B cell (primary cell): ENCODE measurements around the gene RRP1. TPM values are rescaled to one million over a fixed set of nuclear protein-coding genes. Genes with fewer than 3 reads are reported as not detected.

Experiments
- ATAC-seq: fragments of 200-7000 bp; cut with Tn5 transposase; one replicate; pipeline ENCODE4 v1.10.0; 2021; ENCODE audit warnings: low read depth, mild to moderate bottlenecking, moderate number of reproducible peaks, moderate library complexity
- CTCF ChIA-PET: fragments of 350-600 bp; sonication (Branson Sonifier 250); formaldehyde crosslinking; loops from one replicate; lab custom pipeline; 2021; ENCODE audit warnings: antibody characterized with exemption, inconsistent platforms; lab: Charles Lee
- POLR2A ChIA-PET: fragments of 350-600 bp; sonication (Branson Sonifier 250); formaldehyde crosslinking; loops from one replicate; lab custom pipeline; 2021; ENCODE audit warnings: antibody characterized with exemption; lab: Charles Lee
- DNase-seq: peaks from one replicate; pipeline ENCODE4 v3.0.0; 2013
- H2AFZ ChIP-seq: 2 replicates; pipeline ENCODE4 v1.6.1; 2012; ENCODE audit warnings: mild to moderate bottlenecking, low read depth, low read length; ENCODE audit not compliant: insufficient read depth, poor library complexity, severe bottlenecking
- H3K27ac ChIP-seq, 2 donors: 1 replicate in 1 of 2; 2 replicates in 1 of 2; pipeline ENCODE4 v1.5.1; 2012 to 2013; ENCODE audit warnings: low read length in 2 of 2, mild to moderate bottlenecking in 2 of 2, moderate library complexity in 1 of 2
- H3K27me3 ChIP-seq, 4 experiments: fragments of 200-600 bp in 1 of 4; sonication (generic) in 1 of 4; replicated peaks in 1 of 4; 1 replicate in 2 of 4; 2 replicates in 2 of 4; pipeline versions ENCODE4 v1.6.1 to v1.7.0; 2013 to 2016; ENCODE audit warnings: low read length in 3 of 4, mild to moderate bottlenecking in 2 of 4, mixed read lengths in 1 of 4, moderate library complexity in 1 of 4; ENCODE audit not compliant: insufficient read depth in 4 of 4, control insufficient read depth in 3 of 4; ENCODE audit errors: control extremely low read depth in 1 of 4
- H3K36me3 ChIP-seq, 2 experiments: replicated peaks in 1 of 2; 1 replicate in 1 of 2; 2 replicates in 1 of 2; pipeline versions ENCODE4 v1.6.1 to v1.7.1; 2013; ENCODE audit warnings: low read length in 1 of 2; ENCODE audit not compliant: insufficient read depth in 2 of 2, control insufficient read depth in 1 of 2; ENCODE audit errors: control extremely low read depth in 1 of 2, extremely low read depth in 1 of 2
- H3K4me1 ChIP-seq, 2 donors: fragments of 200-600 bp in 1 of 2; sonication (generic) in 1 of 2; 1 replicate in 1 of 2; 2 replicates in 1 of 2; pipeline versions ENCODE4 v1.5.1 to v1.6.1; 2013 to 2017; ENCODE audit warnings: low read length in 2 of 2; ENCODE audit not compliant: control insufficient read depth in 2 of 2, insufficient read depth in 2 of 2
- H3K4me2 ChIP-seq: replicated peaks from 2 replicates; pipeline ENCODE3; 2012; ENCODE audit warnings: mild to moderate bottlenecking, low read depth, low read length; ENCODE audit not compliant: poor library complexity, severe bottlenecking
- H3K4me3 ChIP-seq, 5 experiments: fragments of 200-600 bp in 1 of 5; sonication (generic) in 1 of 5; 1 replicate in 3 of 5; 2 replicates in 2 of 5; pipeline versions ENCODE4 v1.5.1 to v1.7.0; 2011 to 2016; ENCODE audit warnings: low read length in 4 of 5, mild to moderate bottlenecking in 4 of 5, low read depth in 2 of 5, control low read depth in 1 of 5, moderate library complexity in 1 of 5; ENCODE audit not compliant: insufficient read depth in 1 of 5; ENCODE audit errors: control extremely low read depth in 1 of 5, extremely low read depth in 1 of 5
- H3K79me2 ChIP-seq: fragments of 200-600 bp; sonication (generic); one replicate; pipeline ENCODE4 v1.6.0; 2016; ENCODE audit warnings: low read length; ENCODE audit not compliant: control insufficient read depth, insufficient read depth
- H3K9ac ChIP-seq: fragments of 200-600 bp; sonication (generic); 2 replicates; pipeline ENCODE4 v1.6.1; 2017; ENCODE audit warnings: mild to moderate bottlenecking, low read length, moderate library complexity
- H3K9me3 ChIP-seq, 3 donors: one replicate each; pipeline versions ENCODE4 v1.6.1 to v1.7.1; 2013; ENCODE audit warnings: low read length in 2 of 3; ENCODE audit not compliant: control insufficient read depth in 2 of 3, insufficient read depth in 1 of 3; ENCODE audit errors: control extremely low read depth in 1 of 3
- H4K20me1 ChIP-seq: 2 replicates; pipeline ENCODE4 v1.6.0; 2012; ENCODE audit warnings: mild to moderate bottlenecking, low read length; ENCODE audit not compliant: insufficient read depth, control insufficient read depth, poor library complexity, severe bottlenecking
- H3K27ac Mint-ChIP-seq: one replicate; pipeline ENCODE4 v1.8.0; 2021; ENCODE audit warnings: mixed read lengths
- H3K27me3 Mint-ChIP-seq: one replicate; pipeline ENCODE4 v1.8.0; 2021; ENCODE audit warnings: mixed read lengths
- H3K4me1 Mint-ChIP-seq: one replicate; pipeline ENCODE4 v1.8.0; 2021; ENCODE audit warnings: mixed read lengths
- H3K4me3 Mint-ChIP-seq: one replicate; pipeline ENCODE4 v1.8.0; 2021; ENCODE audit warnings: mixed read lengths
- H3K9me3 Mint-ChIP-seq: one replicate; pipeline ENCODE4 v1.8.0; 2022; ENCODE audit warnings: mixed read lengths; ENCODE audit not compliant: insufficient read depth
- EZH2 ChIP-seq: IDR thresholded peaks from 2 replicates; pipeline ENCODE4 v1.6.1; 2012; ENCODE audit warnings: borderline replicate concordance, low read depth, mild to moderate bottlenecking, moderate library complexity, low read length; ENCODE audit not compliant: insufficient read depth, poor library complexity, severe bottlenecking
- WGBS: methylation state at CpG from one replicate; pipeline ENCODE4 v1.1.5; 2013; ENCODE audit warnings: missing lambda C conversion rate; ENCODE audit not compliant: insufficient coverage; 5-methylcytosine and 5-hydroxymethylcytosine counted together
- intact Hi-C: fragments of 100-400 bp; cut with micrococcal nuclease; formaldehyde crosslinking; loops from one replicate; pipeline ENCODE4 v1.10.0; 2022
- polyA plus RNA-seq: library from polyadenylated mRNA; depleted of rRNA; stranded (reverse); fragments of >200 nt; gene quantifications from 2 replicates; pipeline ENCODE4 v1.2.3, GENCODE V29; 2012
- total RNA-seq, 2 donors: library from RNA; stranded (reverse); fragments of 120-200 nt in 1 of 2; gene quantifications; 1 replicate in 1 of 2; 2 replicates in 1 of 2; pipeline versions ENCODE4 v1.2.3 to v1.2.4, GENCODE V29; 2013 to 2022
- TF ChIP-seq, protein P1 (sequence below): fragments of 200-600 bp; IDR thresholded peaks from one replicate; pipeline ENCODE4 v1.8.0; 2022; ENCODE audit warnings: antibody characterized with exemption, mild to moderate bottlenecking

The RRP1 gene
- total and polyA plus RNA-seq, 2 donors (not counting 1 experiment from before 2014, with no cell fraction given), result 9.6 to 27.8 TPM

DNA sequence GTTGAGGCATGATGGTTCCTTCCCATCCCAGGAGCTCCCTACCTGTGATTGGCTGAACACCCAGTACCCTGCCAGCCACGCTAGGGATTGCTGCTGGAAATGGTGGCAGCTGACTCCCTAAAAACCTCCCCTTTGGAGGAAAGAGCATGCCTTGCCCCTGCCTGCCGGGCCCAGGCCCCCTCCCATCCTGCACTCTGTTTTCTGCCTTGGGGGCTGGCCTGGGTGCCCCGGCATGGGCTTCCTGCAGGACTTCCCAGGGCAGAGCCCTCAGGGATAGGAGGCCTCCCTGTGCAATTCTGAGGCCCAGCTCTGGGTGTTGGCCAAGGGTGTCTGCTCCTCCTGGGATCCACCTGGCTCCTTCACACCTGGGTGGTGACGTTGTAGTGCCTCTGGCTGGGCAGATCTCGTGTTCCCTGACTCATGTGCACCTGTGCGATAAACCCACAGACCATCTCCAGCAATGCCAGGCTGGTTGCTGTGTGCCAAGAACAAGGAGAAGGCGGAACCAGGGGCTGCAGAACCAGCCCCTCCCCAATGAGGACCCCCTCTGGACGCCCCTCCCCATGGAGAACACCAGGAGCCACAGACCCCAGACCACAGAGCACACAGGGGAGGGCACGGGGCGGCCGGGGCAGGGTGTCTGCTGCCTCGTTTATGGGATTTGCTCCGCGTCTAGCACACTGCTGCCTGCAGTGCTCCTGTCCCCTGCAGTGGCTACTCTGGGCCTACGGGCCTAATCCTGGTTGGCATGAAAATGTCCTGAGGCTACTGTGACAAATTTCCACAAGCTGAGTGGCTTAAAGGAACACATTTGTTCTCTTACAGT is 26.9 kb upstream of the RRP1 start:
- intact Hi-C loops, result no loop called here
- H3K4me1 ChIP-seq, result no peaks in the 10 kb centered on the region
- ChIA-PET POLR2A (no interaction called here), CTCF (no interaction called here)
- no peak overlapping the region for H3K27ac ChIP-seq
- H3K36me3 ChIP-seq, result peaks cover 0 to 4% of the 10 kb centered on the region in 2 experiments
- Mint-ChIP-seq H3K4me1 (no peaks in the 10 kb centered on the region), H3K4me3 (no peak overlapping the region), H3K27ac (no peak overlapping the region), H3K9me3 (no peaks in the 10 kb centered on the region), H3K27me3 (no peaks in the 10 kb centered on the region)
- DNase-seq, result no peak
- no peaks in the 10 kb centered on the region for H3K79me2 ChIP-seq
- TF ChIP-seq, protein P1, sequence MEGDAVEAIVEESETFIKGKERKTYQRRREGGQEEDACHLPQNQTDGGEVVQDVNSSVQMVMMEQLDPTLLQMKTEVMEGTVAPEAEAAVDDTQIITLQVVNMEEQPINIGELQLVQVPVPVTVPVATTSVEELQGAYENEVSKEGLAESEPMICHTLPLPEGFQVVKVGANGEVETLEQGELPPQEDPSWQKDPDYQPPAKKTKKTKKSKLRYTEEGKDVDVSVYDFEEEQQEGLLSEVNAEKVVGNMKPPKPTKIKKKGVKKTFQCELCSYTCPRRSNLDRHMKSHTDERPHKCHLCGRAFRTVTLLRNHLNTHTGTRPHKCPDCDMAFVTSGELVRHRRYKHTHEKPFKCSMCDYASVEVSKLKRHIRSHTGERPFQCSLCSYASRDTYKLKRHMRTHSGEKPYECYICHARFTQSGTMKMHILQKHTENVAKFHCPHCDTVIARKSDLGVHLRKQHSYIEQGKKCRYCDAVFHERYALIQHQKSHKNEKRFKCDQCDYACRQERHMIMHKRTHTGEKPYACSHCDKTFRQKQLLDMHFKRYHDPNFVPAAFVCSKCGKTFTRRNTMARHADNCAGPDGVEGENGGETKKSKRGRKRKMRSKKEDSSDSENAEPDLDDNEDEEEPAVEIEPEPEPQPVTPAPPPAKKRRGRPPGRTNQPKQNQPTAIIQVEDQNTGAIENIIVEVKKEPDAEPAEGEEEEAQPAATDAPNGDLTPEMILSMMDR, result no peak
- TF ChIP-seq EZH2, result no peak
- no peaks in the 10 kb centered on the region for H3K27me3 ChIP-seq
- H3K4me3 ChIP-seq, result no peak overlapping the region
- 87% methylated on average over 15 of the region's 15 CpGs for WGBS
- no peak for ATAC-seq
- H3K4me2 ChIP-seq, result no peak overlapping the region
- no peak overlapping the region for H3K9ac ChIP-seq
- no peak overlapping the region for H2AFZ ChIP-seq
- no peaks in the 10 kb centered on the region for H4K20me1 ChIP-seq
- H3K9me3 ChIP-seq, result no peaks in the 10 kb centered on the region

DNA sequence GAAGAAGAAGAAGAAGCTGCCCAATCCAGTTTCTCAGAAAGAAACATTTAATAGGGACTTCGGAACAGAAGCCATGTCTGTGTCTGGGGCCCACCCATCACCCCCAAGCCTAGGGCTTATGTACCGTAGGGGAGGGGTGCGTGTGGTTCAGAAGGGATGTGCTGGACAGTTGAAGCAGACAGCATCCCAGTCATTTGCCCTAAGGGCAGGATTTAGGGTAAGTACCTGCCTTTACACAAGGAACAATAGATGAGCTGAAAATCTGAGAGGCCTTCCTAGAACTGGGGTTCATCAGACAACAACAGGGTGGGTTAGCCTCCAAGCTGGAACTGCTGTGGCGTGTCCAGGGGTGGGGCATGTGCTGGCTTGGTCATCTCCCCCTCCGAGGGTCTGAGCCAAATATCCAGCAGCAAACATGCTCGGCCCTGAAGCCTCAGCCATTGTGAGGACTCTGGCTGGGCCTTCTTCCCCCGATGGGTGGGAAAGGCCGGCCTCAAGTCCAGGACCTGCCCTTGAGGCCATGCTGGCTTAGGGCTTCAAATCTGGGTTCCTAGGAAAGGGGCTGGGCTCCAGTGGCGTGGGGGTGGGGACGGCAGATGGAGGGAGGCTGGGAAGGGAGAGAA is 25.4 kb upstream of the RRP1 start:
- no peaks in the 10 kb centered on the region for H3K9me3 ChIP-seq
- no peak overlapping the region for H2AFZ ChIP-seq
- H3K4me3 Mint-ChIP-seq, result no peak overlapping the region
- no peaks in the 10 kb centered on the region for H3K4me1 ChIP-seq
- ChIA-PET CTCF (interaction anchor here (0.6 kb wide), 1 partner anchor 858 kb away, joined by 3 read pairs; no protein-coding TSS in a partner anchor), POLR2A (no interaction called here)
- H3K27ac Mint-ChIP-seq, result no peak overlapping the region
- H3K4me3 ChIP-seq, result no peak overlapping the region
- H3K9me3 Mint-ChIP-seq, result no peaks in the 10 kb centered on the region
- WGBS, result 95% methylated on average over 8 of the region's 10 CpGs
- H3K79me2 ChIP-seq, result no peaks in the 10 kb centered on the region
- H3K27me3 Mint-ChIP-seq, result peaks cover 5% of the 10 kb centered on the region
- peaks cover 0 to 3% of the 10 kb centered on the region in 2 experiments for H3K36me3 ChIP-seq
- no peak for TF ChIP-seq EZH2
- TF ChIP-seq, protein P1, result no peak
- DNase-seq (no peak), ATAC-seq (no peak)
- no peaks in the 10 kb centered on the region for H3K4me1 Mint-ChIP-seq
- H3K4me2 ChIP-seq, result no peak overlapping the region
- no peaks in the 10 kb centered on the region for H3K27me3 ChIP-seq
- H4K20me1 ChIP-seq, result no peaks in the 10 kb centered on the region
- no peak overlapping the region for H3K9ac ChIP-seq
- intact Hi-C loops, result no loop called here
- no peak overlapping the region for H3K27ac ChIP-seq
